Osteoblast (primary cell): Measurements from ENCODE around the gene GFOD1. TPM values are rescaled to one million over a fixed set of nuclear protein-coding genes. Genes with fewer than 3 reads are reported as not detected.
A peak's percentile ranks its signal among the peaks of the same experiment; 100 is the strongest.

Experiments
- DNase-seq: peaks from one replicate; pipeline ENCODE4 v3.0.0; 2011; ENCODE audit warnings: low spot score, mixed read lengths; ENCODE audit not compliant: insufficient read length; ENCODE audit errors: missing footprints
- H2AFZ ChIP-seq: 2 replicates; pipeline ENCODE4 v1.6.0; 2011; ENCODE audit warnings: mild to moderate bottlenecking, low read length
- H3K27ac ChIP-seq: 2 replicates; pipeline ENCODE4 v1.5.1; 2011; ENCODE audit warnings: mild to moderate bottlenecking, low read depth, low read length, moderate library complexity
- H3K27me3 ChIP-seq: 2 replicates; pipeline ENCODE4 v1.6.0; 2012; ENCODE audit warnings: mild to moderate bottlenecking, control low read depth, inconsistent platforms, low read length, moderate library complexity; ENCODE audit not compliant: insufficient read depth
- H3K36me3 ChIP-seq: 2 replicates; pipeline ENCODE4 v1.5.1; 2011; ENCODE audit warnings: mild to moderate bottlenecking, low read length, control low read depth, moderate library complexity; ENCODE audit not compliant: insufficient read depth
- H3K4me1 ChIP-seq: 2 replicates; pipeline ENCODE4 v1.5.1; 2011; ENCODE audit warnings: mild to moderate bottlenecking, low read length, control low read depth, moderate library complexity; ENCODE audit not compliant: insufficient read depth
- H3K4me2 ChIP-seq: 2 replicates; pipeline ENCODE4 v1.6.0; 2011; ENCODE audit warnings: mild to moderate bottlenecking, low read length; ENCODE audit not compliant: insufficient read depth
- H3K4me3 ChIP-seq: fragments of 200-600 bp; sonication (generic); 3 replicates; pipeline ENCODE4 v1.5.1; 2012; ENCODE audit warnings: mild to moderate bottlenecking, low read length, inconsistent platforms; ENCODE audit not compliant: insufficient read depth
- H3K79me2 ChIP-seq: 2 replicates; pipeline ENCODE4 v1.6.0; 2012; ENCODE audit warnings: mild to moderate bottlenecking, low read length, control low read depth, inconsistent platforms; ENCODE audit not compliant: insufficient read depth
- H3K9me3 ChIP-seq: 2 replicates; pipeline ENCODE4 v1.5.1; 2011; ENCODE audit warnings: low read depth, low read length, control low read depth
- H4K20me1 ChIP-seq: 2 replicates; pipeline ENCODE4 v1.6.0; 2012; ENCODE audit warnings: mild to moderate bottlenecking, low read length, control low read depth; ENCODE audit not compliant: insufficient read depth
- total RNA-seq: library from RNA; depleted of rRNA; stranded (reverse); fragments of >200 nt; gene quantifications from 2 replicates; pipeline ENCODE4 v1.2.3, GENCODE V29; 2012
- TF ChIP-seq, protein P1 (sequence below): IDR thresholded peaks from 2 replicates; pipeline ENCODE4 v1.5.1; 2011; ENCODE audit warnings: mild to moderate bottlenecking, low read depth, low read length, moderate library complexity; ENCODE audit errors: extremely low read depth

GFOD1 gene
- total RNA-seq, 1 donor: 3.6 TPM

DNA sequence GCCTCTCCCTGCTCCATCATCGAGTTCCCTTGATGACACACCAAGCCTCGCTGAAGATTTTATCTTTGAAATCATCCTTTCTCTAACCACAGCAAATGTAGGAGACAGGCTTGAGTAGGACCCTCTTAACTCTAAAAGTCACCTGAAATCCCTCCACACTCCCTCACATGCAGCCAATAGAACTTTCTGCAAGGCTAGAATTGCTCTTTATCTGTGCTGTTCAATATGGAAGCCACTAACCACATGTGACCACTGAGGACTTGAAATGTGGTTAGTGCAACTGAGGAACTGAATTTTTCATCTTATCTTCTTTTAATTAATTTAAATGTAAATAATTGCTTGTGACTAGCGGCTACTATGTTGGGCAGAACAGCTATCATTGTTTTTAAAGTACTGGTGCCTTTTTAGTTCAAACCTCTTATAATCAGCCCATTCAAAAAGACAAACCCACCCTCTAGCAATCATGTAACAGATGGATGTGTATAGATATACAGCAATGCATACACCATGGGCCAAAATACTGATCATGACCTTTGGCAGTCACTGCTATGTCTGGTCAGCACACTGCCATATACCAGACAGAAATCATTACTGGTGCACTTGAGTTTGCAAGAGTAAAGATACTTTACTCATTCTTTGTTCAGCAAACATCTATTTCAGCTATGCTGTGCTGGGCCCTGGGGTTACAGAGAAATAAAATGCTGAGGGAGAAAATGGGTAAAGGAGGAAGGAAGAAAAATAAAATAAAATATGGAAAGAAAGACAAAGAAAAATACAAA is 50.0 kb downstream of the GFOD1 start:
- Histone ChIP-seq H3K4me3 (no peak overlapping the region), H2AFZ (no peak overlapping the region), H4K20me1 (no peaks in the 10 kb centered on the region), H3K9me3 (no peaks in the 10 kb centered on the region), H3K36me3 (no peaks in the 10 kb centered on the region), H3K27me3 (no peaks in the 10 kb centered on the region), H3K4me2 (no peak overlapping the region), H3K27ac (no peak overlapping the region), H3K79me2 (no peaks in the 10 kb centered on the region), H3K4me1 (no peaks in the 10 kb centered on the region)
- DNase-seq: no peak
- TF ChIP-seq, protein P1, sequence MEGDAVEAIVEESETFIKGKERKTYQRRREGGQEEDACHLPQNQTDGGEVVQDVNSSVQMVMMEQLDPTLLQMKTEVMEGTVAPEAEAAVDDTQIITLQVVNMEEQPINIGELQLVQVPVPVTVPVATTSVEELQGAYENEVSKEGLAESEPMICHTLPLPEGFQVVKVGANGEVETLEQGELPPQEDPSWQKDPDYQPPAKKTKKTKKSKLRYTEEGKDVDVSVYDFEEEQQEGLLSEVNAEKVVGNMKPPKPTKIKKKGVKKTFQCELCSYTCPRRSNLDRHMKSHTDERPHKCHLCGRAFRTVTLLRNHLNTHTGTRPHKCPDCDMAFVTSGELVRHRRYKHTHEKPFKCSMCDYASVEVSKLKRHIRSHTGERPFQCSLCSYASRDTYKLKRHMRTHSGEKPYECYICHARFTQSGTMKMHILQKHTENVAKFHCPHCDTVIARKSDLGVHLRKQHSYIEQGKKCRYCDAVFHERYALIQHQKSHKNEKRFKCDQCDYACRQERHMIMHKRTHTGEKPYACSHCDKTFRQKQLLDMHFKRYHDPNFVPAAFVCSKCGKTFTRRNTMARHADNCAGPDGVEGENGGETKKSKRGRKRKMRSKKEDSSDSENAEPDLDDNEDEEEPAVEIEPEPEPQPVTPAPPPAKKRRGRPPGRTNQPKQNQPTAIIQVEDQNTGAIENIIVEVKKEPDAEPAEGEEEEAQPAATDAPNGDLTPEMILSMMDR: no peak

DNA sequence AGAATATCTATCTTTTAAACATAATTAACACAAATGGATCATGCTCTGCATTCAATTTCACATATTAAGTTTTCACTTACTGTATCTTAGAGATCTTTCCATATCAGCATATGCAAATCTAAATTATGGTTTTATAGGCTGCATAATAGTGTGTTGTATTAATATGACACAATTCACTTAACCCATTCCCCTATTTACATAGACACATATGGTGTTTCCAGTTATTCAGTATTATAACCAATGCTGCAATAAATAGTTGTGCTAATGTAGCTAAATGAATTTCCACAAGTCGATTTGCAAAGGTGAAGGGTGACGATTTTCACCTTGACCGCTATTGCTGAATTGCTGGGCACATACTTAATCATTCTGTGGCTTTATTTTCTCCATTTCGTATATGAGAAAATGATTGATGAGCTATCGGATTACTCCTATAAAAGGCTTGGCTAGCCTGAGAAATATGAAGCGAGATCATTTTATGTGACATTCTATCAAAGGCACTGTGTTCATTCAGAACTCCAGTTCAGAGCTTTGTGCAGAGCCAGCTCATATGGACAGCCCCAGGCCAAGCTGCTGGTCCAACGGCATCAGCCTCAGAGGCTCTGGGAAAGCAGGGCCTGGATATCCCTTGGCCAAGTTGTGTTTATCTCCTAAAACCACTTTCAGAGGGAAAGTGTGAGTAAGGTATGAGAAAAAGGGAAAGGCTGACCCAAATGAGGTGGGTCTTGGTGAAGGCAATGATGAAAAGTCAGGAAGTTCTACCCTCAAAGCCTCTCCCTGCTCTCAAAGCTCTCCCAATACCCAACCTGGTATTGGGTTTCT is 50.8 kb downstream of the GFOD1 start:
- Histone ChIP-seq H2AFZ (no peak overlapping the region), H4K20me1 (no peaks in the 10 kb centered on the region), H3K79me2 (no peaks in the 10 kb centered on the region), H3K27me3 (no peaks in the 10 kb centered on the region), H3K4me2 (peak overlapping the region; percentile 2), H3K4me1 (no peaks in the 10 kb centered on the region), H3K4me3 (no peak overlapping the region), H3K9me3 (no peaks in the 10 kb centered on the region), H3K27ac (no peak overlapping the region), H3K36me3 (no peaks in the 10 kb centered on the region)
- TF ChIP-seq, protein P1: no peak
- no peak for DNase-seq

- H4K20me1 ChIP-seq: no peaks in the 10 kb centered on the region
- H3K79me2 ChIP-seq: no peaks in the 10 kb centered on the region
- H3K4me1 ChIP-seq: no peaks in the 10 kb centered on the region
- no peak for DNase-seq
- H3K4me3 ChIP-seq: no peak overlapping the region
- TF ChIP-seq, protein P1: no peak
- no peak overlapping the region for H2AFZ ChIP-seq
- H3K4me2 ChIP-seq: peak overlapping the region; percentile 2
- no peaks in the 10 kb centered on the region for H3K36me3 ChIP-seq
- H3K27me3 ChIP-seq: no peaks in the 10 kb centered on the region
- no peak overlapping the region for H3K27ac ChIP-seq
- H3K9me3 ChIP-seq: no peaks in the 10 kb centered on the region
These were observed 51.7 kb downstream of the GFOD1 start for GRCh38 chr6:13435477-13436246.
